ENCODE measurements around the gene IQSEC2.

DNA sequence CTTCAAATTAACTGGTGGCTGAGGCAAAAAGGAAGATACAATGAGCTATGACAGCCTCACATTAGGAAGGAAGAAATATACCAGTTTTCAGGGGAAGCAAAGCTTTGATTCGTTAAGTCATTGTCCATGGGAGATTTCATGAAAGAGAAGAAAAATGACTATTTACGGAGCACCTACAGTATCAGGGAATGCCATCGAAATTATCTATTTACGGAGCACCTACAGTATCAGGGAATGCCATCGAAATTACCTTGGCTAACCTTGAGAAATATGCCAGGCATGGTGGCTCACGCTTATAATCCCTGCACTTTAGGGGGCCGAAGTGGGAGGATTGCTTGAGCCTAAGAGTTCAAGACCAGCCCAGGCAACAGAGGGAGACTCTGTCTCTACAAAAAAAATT, 28.5 kb upstream of the IQSEC2 start:
- no peak for TF ChIP-seq CTCF (IDR thresholded peaks at IDR 0.05 in 8 of 11, conservative IDR thresholded peaks at IDR 0.05 in 3 of 11)
- TF ChIP-seq POLR2AphosphoS5 (IDR thresholded peaks at IDR 0.05): no peak
- TF ChIP-seq POLR2A (IDR thresholded peaks at IDR 0.05): no peak
